ENCODE data around the gene METTL8. TPM values are rescaled to one million over a fixed set of nuclear protein-coding genes. Genes with fewer than 3 reads are reported as not detected.
"Not testable (repeated sequence)": the region's sequence is repeated elsewhere in the genome, so short reads cannot be mapped to it uniquely, and the experiment has no call there.

The METTL8 gene
- total RNA-seq, 1 donor from 2014 or later: 33.7 TPM

DNA sequence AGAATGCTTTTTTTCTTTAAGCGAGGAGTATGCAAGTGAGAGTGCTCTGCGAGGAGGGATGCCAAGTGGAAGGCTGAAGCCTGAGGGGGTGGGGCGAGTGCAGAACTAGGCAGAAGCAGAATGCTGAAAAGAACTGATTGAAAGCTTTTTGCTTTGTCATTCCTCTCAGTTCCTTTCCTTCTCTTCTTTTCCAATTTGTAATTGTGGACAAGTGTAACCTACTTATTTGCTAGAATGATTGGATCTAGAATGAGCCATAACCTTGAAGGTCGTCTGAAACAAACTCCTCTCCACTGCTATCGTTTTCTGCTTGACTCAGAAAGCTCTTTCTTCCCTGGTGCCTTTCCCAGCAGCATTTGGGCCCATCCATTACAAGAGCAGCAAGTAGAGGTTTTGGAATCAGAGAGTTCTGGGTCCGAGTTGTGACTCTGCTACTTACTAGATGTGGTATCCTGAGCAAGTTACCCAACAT is 115.3 kb downstream of the METTL8 start:
- DNase-seq (ENCODE audit: low read depth) (no peak), FAIRE-seq (no peak)
- H3K4me3 ChIP-seq (ENCODE audit: low read depth, low read length): no peak overlapping the region
- TF ChIP-seq, protein P1, sequence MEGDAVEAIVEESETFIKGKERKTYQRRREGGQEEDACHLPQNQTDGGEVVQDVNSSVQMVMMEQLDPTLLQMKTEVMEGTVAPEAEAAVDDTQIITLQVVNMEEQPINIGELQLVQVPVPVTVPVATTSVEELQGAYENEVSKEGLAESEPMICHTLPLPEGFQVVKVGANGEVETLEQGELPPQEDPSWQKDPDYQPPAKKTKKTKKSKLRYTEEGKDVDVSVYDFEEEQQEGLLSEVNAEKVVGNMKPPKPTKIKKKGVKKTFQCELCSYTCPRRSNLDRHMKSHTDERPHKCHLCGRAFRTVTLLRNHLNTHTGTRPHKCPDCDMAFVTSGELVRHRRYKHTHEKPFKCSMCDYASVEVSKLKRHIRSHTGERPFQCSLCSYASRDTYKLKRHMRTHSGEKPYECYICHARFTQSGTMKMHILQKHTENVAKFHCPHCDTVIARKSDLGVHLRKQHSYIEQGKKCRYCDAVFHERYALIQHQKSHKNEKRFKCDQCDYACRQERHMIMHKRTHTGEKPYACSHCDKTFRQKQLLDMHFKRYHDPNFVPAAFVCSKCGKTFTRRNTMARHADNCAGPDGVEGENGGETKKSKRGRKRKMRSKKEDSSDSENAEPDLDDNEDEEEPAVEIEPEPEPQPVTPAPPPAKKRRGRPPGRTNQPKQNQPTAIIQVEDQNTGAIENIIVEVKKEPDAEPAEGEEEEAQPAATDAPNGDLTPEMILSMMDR (IDR thresholded peaks at IDR 0.05; ENCODE audit: insufficient read depth, low read length, severe bottlenecking): no peak
- peaks cover 1% of the 10 kb centered on the region for H3K36me3 ChIP-seq (ENCODE audit: control insufficient read depth, insufficient read depth, low read length)
- no peaks in the 10 kb centered on the region for H3K27me3 ChIP-seq (ENCODE audit: control insufficient read depth, insufficient read depth, low read length)

DNA sequence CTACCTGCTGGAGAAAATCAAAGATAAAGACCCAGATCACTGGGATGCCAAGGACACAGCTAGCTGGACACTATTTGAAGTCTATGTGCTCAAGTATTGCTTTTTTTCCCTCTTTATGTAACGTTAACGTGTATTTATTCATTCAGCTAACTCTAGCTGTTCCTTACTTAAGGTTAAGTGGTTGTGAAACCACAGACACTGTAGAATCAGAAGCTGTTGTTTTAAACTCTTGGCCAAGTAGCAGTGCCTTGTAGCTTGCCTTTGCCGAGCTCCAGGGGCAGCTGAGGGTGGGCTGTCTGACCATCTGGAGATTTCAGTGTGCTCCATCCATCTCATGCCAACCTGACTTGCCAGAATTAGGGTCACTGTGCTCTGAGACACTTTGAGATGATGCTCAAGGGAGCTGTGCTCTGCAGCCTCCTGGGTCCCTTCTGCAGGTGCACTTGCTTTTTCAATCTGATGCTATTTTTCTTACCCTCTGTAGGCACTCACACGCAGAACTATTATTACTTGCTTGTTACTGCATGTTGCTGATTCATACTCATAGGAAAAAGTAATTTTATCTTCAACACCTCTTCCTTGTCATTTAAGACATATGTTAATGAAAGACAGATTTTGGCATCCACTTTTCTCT is 116.2 kb downstream of the METTL8 start:
- Histone ChIP-seq H3K36me3 (ENCODE audit: control insufficient read depth, insufficient read depth, low read length) (peaks cover 1% of the 10 kb centered on the region), H3K27me3 (ENCODE audit: control insufficient read depth, insufficient read depth, low read length) (no peaks in the 10 kb centered on the region), H3K4me3 (ENCODE audit: low read depth, low read length) (no peak overlapping the region)
- FAIRE-seq: no peak
- TF ChIP-seq, protein P1 (IDR thresholded peaks at IDR 0.05; ENCODE audit: insufficient read depth, low read length, severe bottlenecking): no peak
- DNase-seq (ENCODE audit: low read depth): peak; percentile 11

DNA sequence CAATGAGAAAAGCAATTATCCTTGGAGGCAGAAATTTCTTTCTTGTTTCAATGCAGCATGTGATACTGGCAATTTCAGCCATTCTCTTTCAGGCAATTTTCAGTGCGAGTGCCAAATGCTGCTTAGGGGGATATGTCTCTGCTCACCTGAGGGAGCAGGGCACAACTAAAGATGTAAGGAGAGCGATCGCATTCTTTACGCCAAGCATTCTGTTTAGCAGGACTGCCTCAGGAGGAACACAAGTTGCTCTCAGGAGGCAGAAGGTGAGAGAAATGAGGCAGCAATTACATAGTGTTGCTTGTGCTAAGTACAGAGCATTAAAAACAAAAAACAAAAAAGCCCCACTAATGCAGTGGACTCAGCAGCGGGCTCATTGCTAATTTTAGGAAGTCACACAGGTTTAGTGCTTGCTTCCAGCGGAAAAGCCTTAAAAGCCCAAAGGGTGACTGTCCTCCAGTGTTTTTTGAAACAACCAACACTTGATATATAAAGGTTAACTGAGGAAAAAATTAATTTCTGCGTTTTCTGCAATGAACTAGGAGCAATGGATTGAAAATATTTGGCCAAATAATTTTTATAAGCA is 116.9 kb downstream of the METTL8 start:
- Histone ChIP-seq H3K36me3 (ENCODE audit: control insufficient read depth, insufficient read depth, low read length) (peaks cover 1% of the 10 kb centered on the region), H3K4me3 (ENCODE audit: low read depth, low read length) (no peak overlapping the region), H3K27me3 (ENCODE audit: control insufficient read depth, insufficient read depth, low read length) (no peaks in the 10 kb centered on the region)
- TF ChIP-seq, protein P1 (IDR thresholded peaks at IDR 0.05; ENCODE audit: insufficient read depth, low read length, severe bottlenecking): no peak
- DNase-seq (ENCODE audit: low read depth) (no peak), FAIRE-seq (no peak)

DNA sequence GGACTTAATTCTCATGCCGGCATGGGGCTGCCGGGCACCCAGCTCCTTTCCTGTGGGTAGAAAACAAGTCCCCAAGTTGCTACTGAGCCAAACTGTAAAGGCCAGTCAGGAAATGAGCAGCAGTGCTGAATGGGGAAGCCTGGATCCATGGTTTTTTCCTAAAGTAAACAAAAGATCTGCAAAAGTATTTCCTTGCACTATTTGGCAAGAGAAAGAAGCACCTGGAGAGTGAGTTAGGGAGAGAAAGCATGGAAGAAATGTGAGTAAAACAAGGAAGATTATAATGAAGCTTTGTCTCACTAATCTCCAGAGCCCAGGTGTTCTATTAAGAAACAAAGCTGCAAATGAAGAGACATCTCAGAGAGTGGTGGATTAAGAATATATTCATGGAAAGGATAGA is 117.6 kb downstream of the METTL8 start:
- Histone ChIP-seq H3K27me3 (ENCODE audit: control insufficient read depth, insufficient read depth, low read length) (no peaks in the 10 kb centered on the region), H3K4me3 (ENCODE audit: low read depth, low read length) (no peak overlapping the region), H3K36me3 (ENCODE audit: control insufficient read depth, insufficient read depth, low read length) (peaks cover 1% of the 10 kb centered on the region)
- DNase-seq (ENCODE audit: low read depth): peak; percentile 5
- FAIRE-seq: no peak
- TF ChIP-seq, protein P1 (IDR thresholded peaks at IDR 0.05; ENCODE audit: insufficient read depth, low read length, severe bottlenecking): no peak

DNA sequence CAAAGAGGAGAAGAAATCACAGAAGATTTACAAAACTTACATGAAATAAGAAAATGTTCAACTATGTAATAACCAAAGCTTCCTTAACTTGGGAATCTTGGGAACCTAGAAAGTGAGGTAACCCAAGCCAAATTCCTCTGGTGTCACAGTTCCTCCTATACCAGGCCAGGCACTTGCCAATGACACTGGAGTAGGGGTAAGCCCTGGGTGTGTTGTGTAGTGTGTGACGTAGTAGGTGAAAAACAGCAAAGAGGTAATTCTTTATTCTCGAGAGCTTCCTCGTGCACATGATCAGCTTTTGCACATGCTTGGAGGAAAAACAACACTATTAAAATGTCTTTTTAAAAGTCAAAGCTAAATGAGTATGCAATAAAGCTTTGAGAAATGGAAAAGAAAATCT is 118.0 kb downstream of the METTL8 start:
- FAIRE-seq: no peak
- H3K4me3 ChIP-seq (ENCODE audit: low read depth, low read length): no peak overlapping the region
- no peaks in the 10 kb centered on the region for H3K27me3 ChIP-seq (ENCODE audit: control insufficient read depth, insufficient read depth, low read length)
- peaks cover 1% of the 10 kb centered on the region for H3K36me3 ChIP-seq (ENCODE audit: control insufficient read depth, insufficient read depth, low read length)
- TF ChIP-seq, protein P1 (IDR thresholded peaks at IDR 0.05; ENCODE audit: insufficient read depth, low read length, severe bottlenecking): no peak
- DNase-seq (ENCODE audit: low read depth): no peak

DNA sequence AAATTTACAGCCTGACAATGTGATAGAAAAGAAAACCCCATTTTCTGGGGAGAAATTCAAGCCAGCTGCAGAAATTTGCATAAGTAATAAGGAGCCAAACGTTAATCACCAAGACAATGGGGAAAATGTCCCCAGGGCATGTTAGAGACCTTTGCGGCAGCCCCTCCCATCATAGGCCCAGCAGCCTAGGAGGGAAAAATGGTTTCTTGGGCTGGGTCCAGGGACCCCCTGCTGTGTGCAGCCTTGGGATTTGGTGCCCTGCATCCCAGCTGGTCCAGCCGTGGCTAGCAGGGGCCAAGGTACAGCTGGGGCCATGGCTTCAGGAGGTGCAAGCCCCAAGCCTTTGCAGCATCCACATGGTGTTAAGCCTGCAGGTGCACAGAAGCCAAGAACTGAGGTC is 121.6 kb downstream of the METTL8 start:
- H3K27me3 ChIP-seq (ENCODE audit: control insufficient read depth, insufficient read depth, low read length); H3K4me3 ChIP-seq (ENCODE audit: low read depth, low read length); H3K36me3 ChIP-seq (ENCODE audit: control insufficient read depth, insufficient read depth, low read length); DNase-seq (ENCODE audit: low read depth); FAIRE-seq: not testable (repeated sequence)

DNA sequence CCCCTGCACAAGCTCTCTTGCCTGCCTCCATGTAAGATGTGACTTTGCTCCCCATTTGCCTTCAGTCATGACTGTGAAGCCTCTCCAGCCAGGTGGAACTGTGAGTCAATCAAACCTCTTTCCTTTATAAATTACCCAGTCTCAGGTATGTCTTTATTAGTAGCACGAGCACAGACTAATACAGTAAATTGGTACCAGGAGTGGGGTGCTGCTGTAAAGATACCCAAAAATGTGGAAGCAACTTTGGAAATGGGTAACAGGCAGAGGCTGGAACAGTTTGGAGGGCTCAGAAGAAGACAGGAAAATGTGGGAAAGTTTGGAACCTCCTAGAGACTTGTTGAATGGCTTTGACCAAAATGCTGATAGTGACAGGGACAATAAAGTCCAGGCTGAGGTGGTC is 122.2 kb downstream of the METTL8 start:
- not testable (repeated sequence) for H3K27me3 ChIP-seq (ENCODE audit: control insufficient read depth, insufficient read depth, low read length); DNase-seq (ENCODE audit: low read depth); H3K36me3 ChIP-seq (ENCODE audit: control insufficient read depth, insufficient read depth, low read length); H3K4me3 ChIP-seq (ENCODE audit: low read depth, low read length); FAIRE-seq

All from bronchial epithelial cell (primary cell).